Fibroblast of villous mesenchyme (primary cell): ENCODE data around the gene NHERF2. TPM values are rescaled to one million over a fixed set of nuclear protein-coding genes. Genes with fewer than 3 reads are reported as not detected.
A peak's percentile ranks its signal among the peaks of the same experiment; 100 is the strongest.

Experiments
- DNase-seq: peaks from one replicate; pipeline ENCODE4 v3.0.0-alpha.2; 2010; ENCODE audit warnings: low read depth
- H3K4me3 ChIP-seq: 2 replicates; pipeline ENCODE4 v1.5.1; 2011; ENCODE audit warnings: low read depth, mild to moderate bottlenecking, low read length
- CTCF ChIP-seq: IDR thresholded peaks from 2 replicates; pipeline ENCODE4 v1.5.1; 2012; ENCODE audit warnings: low read depth, mild to moderate bottlenecking, low read length; ENCODE audit not compliant: insufficient read depth
- total RNA-seq: library from RNA; depleted of rRNA; stranded (reverse); fragments of >200 nt; gene quantifications from 2 replicates; pipeline ENCODE4 v1.2.3, GENCODE V29; 2012

Gene NHERF2
- total RNA-seq, 1 donor: 52.7 TPM

- no peak overlapping the region for H3K4me3 ChIP-seq
- no peak for TF ChIP-seq CTCF
- DNase-seq: no peak
Observed at GRCh38 chr16:2015947-2016208, 10.8 kb upstream of the NHERF2 start.

DNA sequence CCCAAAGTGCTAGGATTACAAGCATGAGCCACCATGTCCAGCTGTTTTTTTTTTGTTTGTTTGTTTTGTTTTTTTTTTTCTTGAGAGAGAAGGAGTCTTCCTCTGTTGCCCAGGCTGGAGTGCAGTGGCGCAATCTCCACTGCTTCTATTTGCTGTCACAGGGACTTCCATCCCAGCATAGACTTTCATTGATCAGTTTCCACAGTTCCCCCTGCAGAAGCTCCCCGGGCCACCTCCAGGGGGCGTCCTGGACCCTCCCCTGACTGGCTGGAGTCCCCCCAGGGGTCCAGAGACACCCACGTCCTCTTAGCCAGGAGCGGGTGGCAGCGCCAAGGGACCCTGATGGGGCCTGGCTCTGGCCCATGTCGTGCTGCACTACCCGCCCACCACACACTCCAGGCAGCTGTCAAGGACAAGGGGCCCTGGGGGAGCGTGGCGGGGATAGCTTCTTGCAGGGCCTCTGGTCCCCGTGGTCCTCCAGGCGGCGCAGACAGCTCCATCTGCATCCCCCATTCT, 10.2 kb upstream of the NHERF2 start:
- no peak overlapping the region for H3K4me3 ChIP-seq
- no peak for DNase-seq
- TF ChIP-seq CTCF: peak; percentile 48

GRCh38 chr16:2019518-2019920, 7.2 kb upstream of the NHERF2 start, which contains the start of gene NPW:
TSS of gene NPW (plus strand) at chr16:2019785.
- H3K4me3 ChIP-seq: peak within 1 kb of the TSS; percentile 23
- DNase-seq: no peak
- TF ChIP-seq CTCF: no peak

DNA sequence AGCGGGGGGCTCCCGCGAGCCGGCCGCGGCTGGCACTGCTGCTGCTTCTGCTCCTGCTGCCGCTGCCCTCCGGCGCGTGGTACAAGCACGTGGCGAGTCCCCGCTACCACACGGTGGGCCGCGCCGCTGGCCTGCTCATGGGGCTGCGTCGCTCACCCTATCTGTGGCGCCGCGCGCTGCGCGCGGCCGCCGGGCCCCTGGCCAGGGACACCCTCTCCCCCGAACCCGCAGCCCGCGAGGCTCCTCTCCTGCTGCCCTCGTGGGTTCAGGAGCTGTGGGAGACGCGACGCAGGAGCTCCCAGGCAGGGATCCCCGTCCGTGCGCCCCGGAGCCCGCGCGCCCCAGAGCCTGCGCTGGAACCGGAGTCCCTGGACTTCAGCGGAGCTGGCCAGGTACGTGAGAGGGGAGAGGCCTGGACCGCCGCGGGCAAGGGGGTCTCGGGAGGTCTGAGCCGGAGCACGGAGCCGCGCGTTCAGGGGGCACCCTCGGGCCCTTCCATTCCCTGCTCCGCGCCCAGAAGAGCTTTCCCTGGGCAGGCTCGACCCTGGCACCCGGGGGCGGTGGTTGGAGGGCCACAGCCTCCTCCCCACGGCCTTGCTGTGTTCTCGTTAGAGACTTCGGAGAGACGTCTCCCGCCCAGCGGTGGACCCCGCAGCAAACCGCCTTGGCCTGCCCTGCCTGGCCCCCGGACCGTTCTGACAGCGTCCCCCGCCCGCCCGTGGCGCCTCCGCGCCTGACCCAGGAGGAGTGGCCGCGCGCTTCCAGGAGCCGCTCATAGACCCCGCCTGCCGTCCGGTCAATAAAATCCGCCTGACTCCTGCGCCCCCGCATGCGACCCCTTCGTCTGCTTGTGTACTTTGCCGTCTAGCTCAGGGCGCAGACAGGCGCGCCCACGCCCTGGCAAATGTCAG, 6.5 kb upstream of the NHERF2 start:
- peak overlapping the region; percentile 23 for H3K4me3 ChIP-seq
- TF ChIP-seq CTCF: no peak

DNA sequence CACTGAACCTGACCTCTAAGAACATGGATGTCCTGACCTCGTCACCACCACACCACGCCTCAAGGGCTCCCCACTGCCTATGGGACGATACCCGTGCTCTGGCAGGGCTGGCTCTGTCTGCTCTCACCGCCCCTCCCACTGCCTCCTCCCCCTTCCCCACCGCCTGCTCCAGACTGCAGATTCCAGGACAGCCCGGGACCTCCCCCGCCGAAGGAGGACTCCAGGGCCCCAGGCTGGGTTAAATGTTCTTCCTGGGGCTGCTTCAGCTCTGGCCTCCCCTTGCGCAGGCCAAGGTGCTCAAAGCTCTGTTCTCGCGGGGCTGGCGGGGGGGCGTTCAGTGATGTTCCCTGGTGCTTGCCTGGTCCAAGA, 4.0 kb upstream of the NHERF2 start:
- peak overlapping the region; percentile 34 for H3K4me3 ChIP-seq
- no peak for TF ChIP-seq CTCF
- peak; percentile 81 for DNase-seq

More for the DNA sequence above, 6.5 kb upstream of the NHERF2 start:
- DNase-seq: no peak

GRCh38 chr16:2023092-2024031, 3.3 kb upstream of the NHERF2 start:
- peak; percentile 90 for TF ChIP-seq CTCF
- peak; percentile 89 for DNase-seq
- H3K4me3 ChIP-seq: peak overlapping the region; percentile 50
